HepG2 (cell line): Measurements from ENCODE around the gene APC2. TPM values are rescaled to one million over a fixed set of nuclear protein-coding genes. Genes with fewer than 3 reads are reported as not detected.

Experiments used
- ADNP ChIP-seq: sonication (generic); formaldehyde crosslinking; IDR thresholded peaks from 2 replicates; pipeline ENCODE4 v1.4.0; 2020; ENCODE audit warnings: missing genetic modification reagents
- ATF7 ChIP-seq, 2 experiments: fragments of 450-650 bp in 1 of 2; sonication (generic) in 1 of 2; formaldehyde crosslinking in 1 of 2; IDR thresholded peaks; 2 replicates each; pipeline versions ENCODE4 v1.4.0 to v1.6.1; 2016 to 2020; ENCODE audit warnings: antibody characterized with exemption in 1 of 2, mild to moderate bottlenecking in 1 of 2, missing genetic modification reagents in 1 of 2
- CBX5 ChIP-seq: sonication (generic); formaldehyde crosslinking; IDR thresholded peaks from 2 replicates; pipeline ENCODE4 v1.4.0; 2020; ENCODE audit warnings: missing genetic modification reagents, borderline replicate concordance
- CENPX ChIP-seq: sonication (generic); formaldehyde crosslinking; IDR thresholded peaks from 2 replicates; pipeline ENCODE4 v1.9.0; 2021; ENCODE audit warnings: mild to moderate bottlenecking, missing genetic modification reagents, moderate library complexity
- HMGA1 ChIP-seq: sonication (generic); formaldehyde crosslinking; conservative IDR thresholded peaks from 2 replicates; pipeline ENCODE4 v1.4.0; 2020; ENCODE audit warnings: missing genetic modification reagents
- HNF1B ChIP-seq: sonication (generic); formaldehyde crosslinking; IDR thresholded peaks from 2 replicates; pipeline ENCODE4 v1.5.1; 2020; ENCODE audit warnings: mild to moderate bottlenecking, moderate library complexity, missing genetic modification reagents
- HOXA3 ChIP-seq: sonication (generic); formaldehyde crosslinking; IDR thresholded peaks from 2 replicates; pipeline ENCODE4 v1.5.0; 2020; ENCODE audit warnings: missing genetic modification reagents
- NR3C1 ChIP-seq: sonication (generic); formaldehyde crosslinking; IDR thresholded peaks from 2 replicates; pipeline ENCODE4 v1.4.0; 2020; ENCODE audit warnings: missing genetic modification reagents
- PBX2 ChIP-seq: IDR thresholded peaks from 2 replicates; pipeline ENCODE4 v1.6.1; 2016; ENCODE audit warnings: control low read depth
- SKI ChIP-seq: fragments of 450-650 bp; IDR thresholded peaks from one replicate; pipeline ENCODE4 v1.6.1; 2018; ENCODE audit warnings: mild to moderate bottlenecking; ENCODE audit not compliant: partially characterized antibody
- YEATS2 ChIP-seq: sonication (generic); formaldehyde crosslinking; IDR thresholded peaks from 2 replicates; pipeline ENCODE4 v1.4.0; 2020; ENCODE audit warnings: missing genetic modification reagents, borderline replicate concordance
- ZBTB7B ChIP-seq: sonication (generic); formaldehyde crosslinking; IDR thresholded peaks from 2 replicates; pipeline ENCODE4 v1.4.0; 2020; ENCODE audit warnings: missing genetic modification reagents
- ZNF136 ChIP-seq: sonication (generic); formaldehyde crosslinking; IDR thresholded peaks from 2 replicates; pipeline ENCODE4 v1.8.1; 2022; ENCODE audit warnings: low read depth, mild to moderate bottlenecking, moderate library complexity, missing genetic modification reagents
- ZNF180 ChIP-seq: sonication (generic); formaldehyde crosslinking; IDR thresholded peaks from 2 replicates; pipeline ENCODE4 v1.4.0; 2020; ENCODE audit warnings: low read depth, missing genetic modification reagents, borderline replicate concordance
- polyA plus RNA-seq, 8 experiments: library from polyadenylated mRNA; depleted of rRNA in 3 of 8; stranded (reverse) in 7 of 8; unstranded in 1 of 8; fragments of >200 nt; fragmentation: Illumina TruSeq in 4 of 8; extraction: Trizol in 4 of 8; gene quantifications; 2 replicates each; pipeline versions ENCODE4 v1.2.1 to v1.2.3, GENCODE V29; 2011 to 2016; ENCODE audit warnings: low read depth in 4 of 8, missing spikeins in 1 of 8, mixed read lengths in 1 of 8; ENCODE audit not compliant: insufficient read depth in 1 of 8
- total RNA-seq, 5 experiments: library from RNA; depleted of rRNA; stranded (reverse); fragments of >200 nt; fragmentation: Illumina TruSeq; extraction: Trizol; gene quantifications; 2 replicates each; pipeline ENCODE4 v1.2.3, GENCODE V29; 2016; ENCODE audit warnings: low read depth in 1 of 5
- TF ChIP-seq, protein P1 (sequence below): sonication (generic); formaldehyde crosslinking; IDR thresholded peaks from 2 replicates; pipeline ENCODE4 v1.5.0; 2020; ENCODE audit warnings: missing genetic modification reagents, mild to moderate bottlenecking, borderline replicate concordance
- TF ChIP-seq, protein P2 (sequence below): IDR thresholded peaks from 2 replicates; pipeline ENCODE4 v1.6.1; 2016; ENCODE audit warnings: low read depth, borderline replicate concordance
- TF ChIP-seq, protein P3 (sequence below): sonication (generic); formaldehyde crosslinking; IDR thresholded peaks from 2 replicates; pipeline ENCODE4 v1.4.0; 2020; ENCODE audit warnings: mild to moderate bottlenecking, missing genetic modification reagents
- TF ChIP-seq, protein P4 (sequence below): sonication (generic); formaldehyde crosslinking; IDR thresholded peaks from 2 replicates; pipeline ENCODE4 v1.8.1; 2023; ENCODE audit warnings: missing genetic modification reagents, mild to moderate bottlenecking, borderline replicate concordance

Gene APC2
- total and polyA plus RNA-seq, 2 of the 13 experiments (the other 11 are each of a cell fraction or from before 2014, with no cell fraction given): 0.08 to 0.22 TPM

GRCh38 chr19:1438035-1438932 lies 11.6 kb upstream of the APC2 start, which contains the start of gene RPS15 (continued):
- TF ChIP-seq, protein P1, sequence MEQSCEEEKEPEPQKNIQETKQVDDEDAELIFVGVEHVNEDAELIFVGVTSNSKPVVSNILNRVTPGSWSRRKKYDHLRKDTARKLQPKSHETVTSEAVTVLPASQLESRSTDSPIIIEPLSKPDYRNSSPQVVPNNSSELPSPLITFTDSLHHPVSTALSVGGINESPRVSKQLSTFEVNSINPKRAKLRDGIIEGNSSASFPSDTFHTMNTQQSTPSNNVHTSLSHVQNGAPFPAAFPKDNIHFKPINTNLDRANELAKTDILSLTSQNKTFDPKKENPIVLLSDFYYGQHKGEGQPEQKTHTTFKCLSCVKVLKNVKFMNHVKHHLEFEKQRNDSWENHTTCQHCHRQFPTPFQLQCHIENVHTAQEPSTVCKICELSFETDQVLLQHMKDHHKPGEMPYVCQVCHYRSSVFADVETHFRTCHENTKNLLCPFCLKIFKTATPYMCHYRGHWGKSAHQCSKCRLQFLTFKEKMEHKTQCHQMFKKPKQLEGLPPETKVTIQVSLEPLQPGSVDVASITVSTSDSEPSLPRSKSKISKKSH (CRISPR knock-in tag): peak; percentile 79; the same call in 1 of the 2 replicates
- peak; percentile 94 for TF ChIP-seq SKI
- no peak for TF ChIP-seq NR3C1 (CRISPR knock-in tag)
- TF ChIP-seq CBX5 (CRISPR knock-in tag): peak; percentile 98; the same call in 1 of the 2 replicates
- peak; percentile 97 for TF ChIP-seq HOXA3 (CRISPR knock-in tag)
- TF ChIP-seq YEATS2 (CRISPR knock-in tag): peak; percentile 100
- peak; percentile 88 for TF ChIP-seq HNF1B (CRISPR knock-in tag)
- TF ChIP-seq, protein P2, sequence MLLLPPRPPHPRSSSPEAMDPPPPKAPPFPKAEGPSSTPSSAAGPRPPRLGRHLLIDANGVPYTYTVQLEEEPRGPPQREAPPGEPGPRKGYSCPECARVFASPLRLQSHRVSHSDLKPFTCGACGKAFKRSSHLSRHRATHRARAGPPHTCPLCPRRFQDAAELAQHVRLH (CRISPR knock-in tag): peak; percentile 92; the same call in 1 of the 2 replicates
- TF ChIP-seq ADNP (CRISPR knock-in tag): no peak
- no peak for TF ChIP-seq ATF7 (IDR thresholded peaks at IDR 0.05)
- TF ChIP-seq ATF7 (CRISPR knock-in tag; IDR thresholded peaks at IDR 0.05): no peak; the same call in 1 of the 2 replicates
- TF ChIP-seq HMGA1 (CRISPR knock-in tag): no peak
- TF ChIP-seq ZBTB7B (CRISPR knock-in tag): peak; percentile 51; the same call in 1 of the 2 replicates
- TF ChIP-seq, protein P3, sequence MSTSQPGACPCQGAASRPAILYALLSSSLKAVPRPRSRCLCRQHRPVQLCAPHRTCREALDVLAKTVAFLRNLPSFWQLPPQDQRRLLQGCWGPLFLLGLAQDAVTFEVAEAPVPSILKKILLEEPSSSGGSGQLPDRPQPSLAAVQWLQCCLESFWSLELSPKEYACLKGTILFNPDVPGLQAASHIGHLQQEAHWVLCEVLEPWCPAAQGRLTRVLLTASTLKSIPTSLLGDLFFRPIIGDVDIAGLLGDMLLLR (CRISPR knock-in tag): peak; percentile 84
- TF ChIP-seq, protein P4, sequence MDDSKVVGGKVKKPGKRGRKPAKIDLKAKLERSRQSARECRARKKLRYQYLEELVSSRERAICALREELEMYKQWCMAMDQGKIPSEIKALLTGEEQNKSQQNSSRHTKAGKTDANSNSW (CRISPR knock-in tag): 0 out of 2 replicates have a peak, but pooled peaks have one; percentile 29
- no peak for TF ChIP-seq PBX2 (CRISPR knock-in tag)
- no peak for TF ChIP-seq ZNF136 (CRISPR knock-in tag)
- peak; percentile 93; the same call in 1 of the 2 replicates for TF ChIP-seq ZNF180 (CRISPR knock-in tag)
- no peak for TF ChIP-seq CENPX (CRISPR knock-in tag)
